Measurements from ENCODE around the gene CTAG1A. TPM values are rescaled to one million over a fixed set of nuclear protein-coding genes. Genes with fewer than 3 reads are reported as not detected.

The CTAG1A gene
- total RNA-seq, 1 experiment from 2014 or later: not detected

DNA sequence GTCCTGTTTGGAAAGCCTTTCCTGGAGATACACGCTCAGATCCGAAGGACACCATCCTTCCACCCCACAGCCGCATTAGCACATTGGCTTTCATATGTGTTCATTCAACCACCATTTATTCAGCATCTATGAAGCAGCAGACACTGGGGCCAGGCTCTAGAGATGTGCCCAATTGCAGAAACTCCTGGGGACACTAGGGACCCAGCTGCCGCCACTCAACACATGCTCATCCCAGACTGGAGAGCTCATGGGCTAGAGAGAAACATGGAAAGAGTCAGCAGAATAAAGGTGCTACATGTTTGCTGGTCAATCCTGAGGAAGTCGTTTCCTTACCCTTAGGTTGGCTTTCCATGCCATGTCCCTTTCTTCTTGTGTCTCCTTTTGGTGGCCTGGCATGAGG lies 7.6 kb downstream of the CTAG1A start:
- no peak overlapping the region for H3K27ac Mint-ChIP-seq (ENCODE audit: unreplicated experiment)
- peaks cover 49% of the 10 kb centered on the region for H3K27me3 Mint-ChIP-seq (ENCODE audit: unreplicated experiment)
- H3K4me1 Mint-ChIP-seq (ENCODE audit: low read depth, unreplicated experiment): peaks cover 9% of the 10 kb centered on the region
- intact Hi-C loops (cut with micrococcal nuclease; ENCODE audit: unreplicated experiment): no loop called here
- no peak overlapping the region for H3K4me3 Mint-ChIP-seq (ENCODE audit: low read depth, unreplicated experiment)
- CTCF ChIA-PET: no interaction called here
- H3K36me3 Mint-ChIP-seq (ENCODE audit: insufficient read depth, unreplicated experiment): peaks cover under 1% of the 10 kb centered on the region
- no TSS peak for BruUV-seq (replicated peaks)
- TF ChIP-seq, protein P1, sequence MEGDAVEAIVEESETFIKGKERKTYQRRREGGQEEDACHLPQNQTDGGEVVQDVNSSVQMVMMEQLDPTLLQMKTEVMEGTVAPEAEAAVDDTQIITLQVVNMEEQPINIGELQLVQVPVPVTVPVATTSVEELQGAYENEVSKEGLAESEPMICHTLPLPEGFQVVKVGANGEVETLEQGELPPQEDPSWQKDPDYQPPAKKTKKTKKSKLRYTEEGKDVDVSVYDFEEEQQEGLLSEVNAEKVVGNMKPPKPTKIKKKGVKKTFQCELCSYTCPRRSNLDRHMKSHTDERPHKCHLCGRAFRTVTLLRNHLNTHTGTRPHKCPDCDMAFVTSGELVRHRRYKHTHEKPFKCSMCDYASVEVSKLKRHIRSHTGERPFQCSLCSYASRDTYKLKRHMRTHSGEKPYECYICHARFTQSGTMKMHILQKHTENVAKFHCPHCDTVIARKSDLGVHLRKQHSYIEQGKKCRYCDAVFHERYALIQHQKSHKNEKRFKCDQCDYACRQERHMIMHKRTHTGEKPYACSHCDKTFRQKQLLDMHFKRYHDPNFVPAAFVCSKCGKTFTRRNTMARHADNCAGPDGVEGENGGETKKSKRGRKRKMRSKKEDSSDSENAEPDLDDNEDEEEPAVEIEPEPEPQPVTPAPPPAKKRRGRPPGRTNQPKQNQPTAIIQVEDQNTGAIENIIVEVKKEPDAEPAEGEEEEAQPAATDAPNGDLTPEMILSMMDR (IDR thresholded peaks at IDR 0.05; ENCODE audit: unreplicated experiment): no peak
- no peak for DNase-seq
- peaks cover 2% of the 10 kb centered on the region for H3K9me3 Mint-ChIP-seq (ENCODE audit: low read depth, unreplicated experiment)

DNA sequence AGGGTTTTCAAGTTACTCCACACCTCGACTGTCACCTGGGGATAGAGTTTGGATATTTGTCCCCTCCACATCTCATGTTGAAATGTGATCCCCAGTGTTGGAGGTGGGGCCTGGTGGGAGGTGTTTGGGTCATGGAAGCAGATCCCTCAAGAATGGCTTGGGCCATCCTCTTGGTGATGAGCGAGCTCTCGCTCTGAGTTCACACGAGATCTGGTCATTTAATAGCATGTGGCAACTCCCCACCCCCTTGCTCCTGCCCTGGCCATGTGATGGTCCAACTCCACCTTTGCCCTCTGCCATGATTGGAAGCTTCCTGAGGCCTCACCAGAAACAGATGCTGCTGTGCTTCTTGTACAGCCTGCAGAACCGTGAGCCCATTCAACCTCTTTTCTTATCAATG lies 8.3 kb downstream of the CTAG1A start:
- CTCF ChIA-PET: no interaction called here
- no peak for DNase-seq
- Mint-ChIP-seq H3K9me3 (ENCODE audit: low read depth, unreplicated experiment) (peaks cover 2% of the 10 kb centered on the region), H3K27me3 (ENCODE audit: unreplicated experiment) (peaks cover 49% of the 10 kb centered on the region), H3K36me3 (ENCODE audit: insufficient read depth, unreplicated experiment) (peaks cover 7% of the 10 kb centered on the region), H3K4me3 (ENCODE audit: low read depth, unreplicated experiment) (no peak overlapping the region), H3K27ac (ENCODE audit: unreplicated experiment) (no peak overlapping the region), H3K4me1 (ENCODE audit: low read depth, unreplicated experiment) (peaks cover 9% of the 10 kb centered on the region)
- TF ChIP-seq, protein P1 (IDR thresholded peaks at IDR 0.05; ENCODE audit: unreplicated experiment): no peak
- intact Hi-C loops (cut with micrococcal nuclease; ENCODE audit: unreplicated experiment): no loop called here
- no TSS peak for BruUV-seq (replicated peaks)

DNA sequence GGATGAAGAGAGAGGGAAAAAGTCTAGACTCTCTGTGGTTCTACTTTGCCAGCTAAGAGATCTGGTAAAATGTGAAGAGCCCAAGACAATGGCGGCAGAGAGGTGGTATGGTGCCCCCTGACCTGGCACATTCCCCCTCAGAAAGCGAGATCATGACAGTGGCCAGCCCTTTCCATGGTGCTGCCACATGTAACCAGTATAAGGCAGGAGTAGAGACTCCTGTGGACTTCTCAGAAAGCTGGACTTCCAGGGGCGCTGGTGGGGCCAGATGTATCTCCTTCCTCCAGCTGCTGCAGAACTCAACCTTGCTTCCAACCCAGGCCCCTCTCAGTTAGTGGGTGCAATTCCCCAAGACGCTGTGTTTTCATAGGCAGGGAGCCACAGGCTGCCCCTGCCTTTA lies 9.6 kb downstream of the CTAG1A start:
- no TSS peak for BruUV-seq (replicated peaks)
- TF ChIP-seq, protein P1 (IDR thresholded peaks at IDR 0.05; ENCODE audit: unreplicated experiment): no peak
- CTCF ChIA-PET: no interaction called here
- Mint-ChIP-seq H3K27ac (ENCODE audit: unreplicated experiment) (no peak overlapping the region), H3K36me3 (ENCODE audit: insufficient read depth, unreplicated experiment) (peaks cover 7% of the 10 kb centered on the region), H3K9me3 (ENCODE audit: low read depth, unreplicated experiment) (peaks cover 2% of the 10 kb centered on the region), H3K27me3 (ENCODE audit: unreplicated experiment) (peaks cover 49% of the 10 kb centered on the region), H3K4me3 (ENCODE audit: low read depth, unreplicated experiment) (no peak overlapping the region), H3K4me1 (ENCODE audit: low read depth, unreplicated experiment) (peaks cover 9% of the 10 kb centered on the region)
- intact Hi-C loops (cut with micrococcal nuclease; ENCODE audit: unreplicated experiment): no loop called here
- no peak for DNase-seq

DNA sequence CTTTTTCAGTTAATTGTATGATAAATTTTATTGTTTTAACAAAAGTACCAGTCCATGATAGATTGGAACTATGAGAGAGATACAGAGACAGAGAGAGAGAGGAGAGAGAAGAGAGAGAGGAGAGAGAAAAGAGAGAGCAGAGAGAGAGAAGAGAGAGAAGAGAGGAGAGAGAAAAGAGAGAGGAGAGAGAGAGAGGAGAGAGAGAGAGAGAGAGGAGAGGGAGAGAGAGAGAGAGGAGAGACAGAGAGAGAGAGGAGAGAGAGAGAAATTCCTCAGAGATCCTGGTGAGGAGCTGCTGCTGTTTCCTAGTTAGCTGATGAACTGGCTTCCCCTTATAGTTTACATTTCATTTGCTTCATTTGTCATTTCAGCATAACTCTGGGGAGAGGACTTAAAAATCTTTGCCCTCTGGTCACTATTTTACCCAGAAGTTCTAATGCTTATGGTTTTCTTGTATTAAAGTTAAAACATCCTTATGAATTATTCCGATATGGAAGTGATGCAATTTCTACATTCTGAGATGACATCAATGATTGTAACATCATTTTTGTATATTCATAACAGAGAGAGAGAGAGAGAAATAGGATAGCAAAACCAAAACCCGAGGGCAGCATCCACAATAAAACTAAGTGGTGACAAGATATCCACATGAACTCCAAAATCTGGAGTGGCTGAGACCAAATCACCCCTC lies 10.8 kb downstream of the CTAG1A start:
- CTCF ChIA-PET: no interaction called here
- H3K36me3 Mint-ChIP-seq (ENCODE audit: insufficient read depth, unreplicated experiment): peaks cover 7% of the 10 kb centered on the region
- H3K27me3 Mint-ChIP-seq (ENCODE audit: unreplicated experiment): peaks cover 49% of the 10 kb centered on the region
- BruUV-seq (replicated peaks): no TSS peak
- no peak overlapping the region for H3K27ac Mint-ChIP-seq (ENCODE audit: unreplicated experiment)
- peaks cover 9% of the 10 kb centered on the region for H3K4me1 Mint-ChIP-seq (ENCODE audit: low read depth, unreplicated experiment)
- no peak for DNase-seq
- H3K9me3 Mint-ChIP-seq (ENCODE audit: low read depth, unreplicated experiment): peaks cover 2% of the 10 kb centered on the region
- TF ChIP-seq, protein P1 (IDR thresholded peaks at IDR 0.05; ENCODE audit: unreplicated experiment): no peak
- intact Hi-C loops (cut with micrococcal nuclease; ENCODE audit: unreplicated experiment): no loop called here
- no peak overlapping the region for H3K4me3 Mint-ChIP-seq (ENCODE audit: low read depth, unreplicated experiment)

Data from Calu3 (cell line).